NB4 (cell line): Measurements from ENCODE around the gene SVIL.
"Not testable (repeated sequence)": the region's sequence is repeated elsewhere in the genome, so short reads cannot be mapped to it uniquely, and the experiment has no call there.

Experiments used
- DNase-seq: peaks from one replicate; pipeline ENCODE4 v3.0.0; 2010; ENCODE audit warnings: low read depth
- H3K4me3 ChIP-seq: one replicate; pipeline ENCODE4 v1.5.1; 2011; ENCODE audit warnings: mild to moderate bottlenecking, low read depth, low read length, moderate library complexity
- MAX ChIP-seq: IDR thresholded peaks from 2 replicates; pipeline ENCODE4 v1.6.1; 2011; ENCODE audit warnings: low read depth, low read length
- MYC ChIP-seq: IDR thresholded peaks from 2 replicates; pipeline ENCODE4 v1.6.1; 2011; ENCODE audit warnings: low read depth, low read length
- POLR2A ChIP-seq: IDR thresholded peaks from 2 replicates; pipeline ENCODE4 v1.6.1; 2011; ENCODE audit warnings: mild to moderate bottlenecking; ENCODE audit not compliant: insufficient read length; ENCODE audit errors: extremely low read depth
- TF ChIP-seq, protein P1 (sequence below): IDR thresholded peaks from one replicate; pipeline ENCODE4 v1.5.1; 2012; ENCODE audit warnings: low read depth, low read length

SVIL gene

DNA sequence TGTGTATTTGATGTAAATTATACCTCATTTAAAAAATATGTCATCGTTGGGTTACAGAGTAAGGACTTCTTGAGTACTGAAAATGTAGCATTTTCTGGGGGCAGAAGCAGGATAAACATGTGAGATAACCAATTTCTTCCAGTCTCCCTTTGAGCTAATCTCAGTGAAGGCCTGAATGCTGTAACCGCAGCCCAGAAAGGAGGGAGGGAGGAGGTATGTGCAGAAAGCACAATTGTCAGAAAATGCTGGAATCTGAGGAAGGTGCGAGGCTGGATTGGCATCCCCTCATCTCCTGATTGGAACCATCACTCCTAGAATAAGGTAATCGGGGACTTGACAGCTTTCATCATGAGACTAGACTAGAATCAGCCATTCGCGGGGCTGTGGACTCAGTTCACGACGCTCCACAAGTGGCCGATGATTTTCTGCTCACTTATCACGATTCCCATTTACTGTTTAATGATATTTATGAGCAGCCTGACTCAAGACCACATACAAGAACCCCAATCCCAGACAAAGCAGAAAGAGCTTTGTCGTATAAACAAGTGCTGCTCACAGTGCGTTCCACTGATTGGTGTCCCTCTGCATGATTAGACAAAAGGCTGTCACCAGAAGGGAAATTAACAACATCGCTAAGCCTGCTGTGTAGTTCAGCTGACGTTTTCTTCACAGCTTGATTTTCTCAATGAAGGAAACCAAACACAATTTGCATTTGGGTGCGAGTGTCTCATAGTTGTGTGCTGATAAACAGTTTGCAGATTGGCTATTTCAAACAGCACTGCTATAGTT is 93.2 kb downstream of the SVIL start:
- no peak for TF ChIP-seq MAX
- TF ChIP-seq POLR2A: no peak
- TF ChIP-seq MYC: no peak
- TF ChIP-seq, protein P1, sequence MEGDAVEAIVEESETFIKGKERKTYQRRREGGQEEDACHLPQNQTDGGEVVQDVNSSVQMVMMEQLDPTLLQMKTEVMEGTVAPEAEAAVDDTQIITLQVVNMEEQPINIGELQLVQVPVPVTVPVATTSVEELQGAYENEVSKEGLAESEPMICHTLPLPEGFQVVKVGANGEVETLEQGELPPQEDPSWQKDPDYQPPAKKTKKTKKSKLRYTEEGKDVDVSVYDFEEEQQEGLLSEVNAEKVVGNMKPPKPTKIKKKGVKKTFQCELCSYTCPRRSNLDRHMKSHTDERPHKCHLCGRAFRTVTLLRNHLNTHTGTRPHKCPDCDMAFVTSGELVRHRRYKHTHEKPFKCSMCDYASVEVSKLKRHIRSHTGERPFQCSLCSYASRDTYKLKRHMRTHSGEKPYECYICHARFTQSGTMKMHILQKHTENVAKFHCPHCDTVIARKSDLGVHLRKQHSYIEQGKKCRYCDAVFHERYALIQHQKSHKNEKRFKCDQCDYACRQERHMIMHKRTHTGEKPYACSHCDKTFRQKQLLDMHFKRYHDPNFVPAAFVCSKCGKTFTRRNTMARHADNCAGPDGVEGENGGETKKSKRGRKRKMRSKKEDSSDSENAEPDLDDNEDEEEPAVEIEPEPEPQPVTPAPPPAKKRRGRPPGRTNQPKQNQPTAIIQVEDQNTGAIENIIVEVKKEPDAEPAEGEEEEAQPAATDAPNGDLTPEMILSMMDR: no peak
- no peak overlapping the region for H3K4me3 ChIP-seq
- no peak for DNase-seq

DNA sequence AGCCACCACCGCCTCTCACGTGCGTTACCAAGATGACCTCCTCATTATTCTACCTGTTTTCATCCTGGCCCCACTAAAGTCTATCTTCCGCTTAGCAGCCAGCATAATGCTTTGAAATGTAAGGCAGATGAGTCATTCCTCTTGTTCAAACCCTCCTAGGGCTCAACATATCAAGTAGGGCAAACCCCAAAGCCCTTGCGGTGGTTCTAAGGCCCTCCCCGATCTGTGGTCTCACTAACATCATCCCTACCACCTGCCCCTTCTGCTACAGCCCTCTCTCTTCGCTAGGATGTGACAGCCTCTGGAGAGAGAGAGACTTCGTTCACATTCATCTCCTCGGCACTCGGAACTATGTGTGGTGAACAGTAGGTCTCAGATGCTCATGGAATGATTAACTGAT is 94.8 kb downstream of the SVIL start:
- TF ChIP-seq, protein P1: no peak
- TF ChIP-seq MYC (no peak), POLR2A (no peak), MAX (no peak)
- H3K4me3 ChIP-seq: no peak overlapping the region
- no peak for DNase-seq

DNA sequence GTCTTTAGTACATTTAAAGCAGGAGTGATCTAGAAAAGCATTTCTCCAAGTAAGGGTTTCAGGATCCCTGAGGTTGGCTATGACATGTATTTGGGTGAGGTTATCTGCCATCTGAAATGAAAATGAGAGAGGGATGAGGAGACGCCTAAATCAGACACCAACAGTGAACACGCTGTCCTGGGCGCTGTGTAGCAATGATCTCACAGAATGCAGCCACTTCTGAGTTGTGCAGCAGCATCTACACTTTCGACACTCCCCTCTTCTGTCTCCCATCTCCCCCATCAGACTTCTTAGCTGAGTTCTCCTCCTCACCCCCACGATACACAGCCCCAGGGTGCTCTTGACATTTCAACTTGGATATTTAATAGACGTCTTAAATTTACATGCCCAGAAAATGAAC is 95.4 kb downstream of the SVIL start:
- no peak overlapping the region for H3K4me3 ChIP-seq
- TF ChIP-seq MYC (no peak), POLR2A (no peak), MAX (no peak)
- TF ChIP-seq, protein P1: no peak
- DNase-seq: no peak

- no peak for DNase-seq
- TF ChIP-seq MYC (no peak), MAX (no peak), POLR2A (no peak)
- TF ChIP-seq, protein P1: no peak
- H3K4me3 ChIP-seq: no peak overlapping the region
Measured at GRCh38 chr10:29537799-29538198, 97.0 kb downstream of the SVIL start.

DNA sequence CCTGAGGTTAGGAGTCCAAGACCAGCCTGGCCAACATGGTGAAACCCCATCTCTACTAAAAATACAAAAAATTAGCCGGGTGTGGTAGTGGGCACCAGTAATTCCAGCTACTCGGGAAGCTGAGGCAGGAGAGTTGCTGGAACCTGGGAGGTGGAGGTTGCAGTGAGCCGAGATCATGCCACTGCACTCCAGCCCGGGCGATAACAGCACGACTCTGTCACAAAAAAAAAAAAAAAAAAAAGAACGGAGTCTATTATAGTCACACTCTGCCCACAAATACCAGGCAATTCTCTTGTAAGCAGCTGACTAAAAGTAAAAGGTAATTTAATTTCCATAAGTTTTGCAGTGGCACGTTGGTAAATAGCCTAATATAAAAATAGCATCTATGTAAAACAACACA is 98.1 kb downstream of the SVIL start:
- DNase-seq, H3K4me3 ChIP-seq: not testable (repeated sequence)

DNA sequence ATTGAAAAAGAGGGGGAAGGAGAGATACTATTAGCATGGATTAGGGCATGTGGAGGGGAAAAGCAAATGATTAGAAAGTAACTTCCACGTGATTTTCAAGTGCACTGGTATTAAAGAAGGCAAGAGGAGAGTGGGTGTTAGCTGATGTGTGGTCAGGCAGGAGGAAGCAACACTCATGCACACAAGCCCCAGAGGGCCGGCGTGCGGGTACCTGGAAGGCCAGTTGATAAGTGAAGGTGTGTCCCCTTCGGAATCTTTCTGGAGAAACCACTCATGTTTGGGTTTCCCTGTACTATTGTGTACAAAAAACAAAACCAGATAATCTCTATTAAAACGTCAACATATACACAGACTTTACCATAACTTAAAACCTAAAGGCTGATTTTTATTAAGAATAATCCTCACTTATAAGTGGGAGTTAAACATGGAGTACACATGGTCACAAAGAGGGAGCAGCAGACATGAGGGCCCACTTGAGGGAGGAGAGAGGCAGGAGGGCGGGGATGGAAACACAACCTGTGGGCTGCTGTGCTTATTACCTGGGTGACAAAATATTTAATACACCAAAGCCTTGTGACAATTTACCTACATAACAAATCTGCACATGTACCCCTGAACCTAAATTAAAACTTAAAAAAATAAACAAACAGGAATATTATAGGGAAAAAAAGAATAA is 98.9 kb downstream of the SVIL start:
- DNase-seq: no peak
- TF ChIP-seq MYC (no peak), POLR2A (no peak), MAX (no peak)
- TF ChIP-seq, protein P1: no peak
- no peak overlapping the region for H3K4me3 ChIP-seq
